ENCODE data around the gene NF1. TPM values are rescaled to one million over a fixed set of nuclear protein-coding genes. Genes with fewer than 3 reads are reported as not detected.

The NF1 gene
- total RNA-seq, 1 experiment from 2014 or later: 16.4 TPM

DNA sequence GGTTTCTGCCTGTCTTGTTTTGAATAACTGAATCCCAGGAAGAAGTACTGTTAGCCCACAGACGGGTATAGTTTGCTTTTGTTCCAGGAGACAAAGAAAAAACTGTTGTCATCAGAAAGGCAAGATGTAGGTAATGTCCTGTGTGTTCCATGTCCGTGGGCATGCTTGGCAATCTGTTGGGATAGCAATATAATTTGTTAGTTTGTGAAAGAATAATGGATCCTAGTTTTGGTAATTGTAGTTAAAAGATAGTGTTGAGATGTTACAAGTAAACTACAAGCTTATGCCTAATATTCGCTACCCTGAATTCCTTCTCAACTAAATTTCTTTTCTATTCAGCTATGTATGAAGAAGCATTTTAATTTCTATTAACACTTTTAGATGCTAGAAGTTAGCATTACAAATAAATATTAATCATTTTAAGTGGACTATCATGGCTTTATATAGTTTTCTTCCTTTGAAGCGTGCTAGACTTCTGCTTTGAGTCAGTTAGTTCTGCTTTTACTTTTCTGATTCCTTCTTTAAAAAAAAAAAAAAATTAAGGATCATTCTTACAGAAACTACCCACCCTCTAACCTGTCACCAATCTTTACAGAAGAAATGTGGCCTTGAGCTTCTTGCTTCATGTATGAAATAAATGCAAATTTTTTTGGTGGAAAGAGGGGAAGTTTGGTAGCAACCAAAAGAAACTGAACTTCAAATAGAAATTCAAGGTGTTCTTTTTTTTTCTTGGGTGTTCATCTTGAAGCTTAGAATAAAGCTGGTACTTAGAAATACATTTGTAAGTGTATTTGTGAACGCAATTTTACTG lies 224.3 kb downstream of the NF1 start:
- Histone ChIP-seq H3K27ac (ENCODE audit: low read length) (no peak overlapping the region), H3K4me1 (ENCODE audit: insufficient read depth, low read length) (peaks cover 26% of the 10 kb centered on the region), H3K36me3 (ENCODE audit: low read depth, low read length) (no peaks in the 10 kb centered on the region), H3K4me2 (ENCODE audit: low read length) (no peak overlapping the region), H3K4me3 (ENCODE audit: low read length) (no peak overlapping the region), H4K20me1 (ENCODE audit: low read length) (no peaks in the 10 kb centered on the region), H3K9ac (ENCODE audit: low read length) (no peak overlapping the region), H3K79me2 (ENCODE audit: low read length) (no peaks in the 10 kb centered on the region), H2AFZ (ENCODE audit: low read length) (no peak overlapping the region), H3K27me3 (ENCODE audit: low read length) (no peaks in the 10 kb centered on the region), H3F3A (ENCODE audit: low read length, unreplicated experiment) (no peaks in the 10 kb centered on the region), H3K9me2 (replicated peaks; ENCODE audit: low read length) (no peaks in the 10 kb centered on the region), H3K9me3 (ENCODE audit: low read length) (no peaks in the 10 kb centered on the region)
- BruUV-seq (replicated peaks): no TSS peak
- CTCF ChIA-PET: no interaction called here
- TF ChIP-seq EZH2phosphoT487 (IDR thresholded peaks at IDR 0.05; ENCODE audit: borderline replicate concordance, low read length): no peak
- no peak for TF ChIP-seq EZH2 (IDR thresholded peaks at IDR 0.05; ENCODE audit: low read length, unreplicated experiment)
- TF ChIP-seq, protein P1, sequence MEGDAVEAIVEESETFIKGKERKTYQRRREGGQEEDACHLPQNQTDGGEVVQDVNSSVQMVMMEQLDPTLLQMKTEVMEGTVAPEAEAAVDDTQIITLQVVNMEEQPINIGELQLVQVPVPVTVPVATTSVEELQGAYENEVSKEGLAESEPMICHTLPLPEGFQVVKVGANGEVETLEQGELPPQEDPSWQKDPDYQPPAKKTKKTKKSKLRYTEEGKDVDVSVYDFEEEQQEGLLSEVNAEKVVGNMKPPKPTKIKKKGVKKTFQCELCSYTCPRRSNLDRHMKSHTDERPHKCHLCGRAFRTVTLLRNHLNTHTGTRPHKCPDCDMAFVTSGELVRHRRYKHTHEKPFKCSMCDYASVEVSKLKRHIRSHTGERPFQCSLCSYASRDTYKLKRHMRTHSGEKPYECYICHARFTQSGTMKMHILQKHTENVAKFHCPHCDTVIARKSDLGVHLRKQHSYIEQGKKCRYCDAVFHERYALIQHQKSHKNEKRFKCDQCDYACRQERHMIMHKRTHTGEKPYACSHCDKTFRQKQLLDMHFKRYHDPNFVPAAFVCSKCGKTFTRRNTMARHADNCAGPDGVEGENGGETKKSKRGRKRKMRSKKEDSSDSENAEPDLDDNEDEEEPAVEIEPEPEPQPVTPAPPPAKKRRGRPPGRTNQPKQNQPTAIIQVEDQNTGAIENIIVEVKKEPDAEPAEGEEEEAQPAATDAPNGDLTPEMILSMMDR (conservative IDR thresholded peaks at IDR 0.05; ENCODE audit: low read depth, low read length): no peak
- ATAC-seq (no peak), DNase-seq (no peak)
- POLR2A ChIA-PET (ENCODE audit: unreplicated experiment): no interaction called here
- intact Hi-C loops (cut with micrococcal nuclease): loop anchor here (10.0 kb wide), 1 partner anchor 46 kb away; no protein-coding TSS in a partner anchor

DNA sequence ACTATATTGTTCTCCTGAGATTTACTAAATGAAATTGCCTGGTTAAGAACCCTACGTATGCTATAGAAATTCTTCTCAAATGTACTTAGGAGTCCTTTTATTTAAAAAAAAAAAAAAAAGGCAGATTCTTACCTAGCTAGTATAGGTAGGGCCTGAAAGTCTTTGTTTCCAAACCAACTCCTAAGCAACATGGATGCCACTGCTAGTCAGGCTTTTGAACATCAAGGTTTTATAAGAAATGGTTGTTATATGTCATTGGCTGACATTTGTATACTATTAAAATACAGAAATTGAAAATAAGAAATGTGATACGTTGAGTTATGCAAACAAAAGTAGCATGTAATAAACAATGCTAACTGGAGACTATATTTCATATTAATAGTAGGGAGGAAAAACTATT lies 225.5 kb downstream of the NF1 start:
- H3K79me2 ChIP-seq (ENCODE audit: low read length): no peaks in the 10 kb centered on the region
- ChIA-PET POLR2A (ENCODE audit: unreplicated experiment) (no interaction called here), CTCF (no interaction called here)

More for the DNA sequence above, 225.5 kb downstream of the NF1 start:
- no peaks in the 10 kb centered on the region for H3K9me2 ChIP-seq (replicated peaks; ENCODE audit: low read length)
- H3K9me3 ChIP-seq (ENCODE audit: low read length): no peaks in the 10 kb centered on the region
- BruUV-seq (replicated peaks): no TSS peak
- TF ChIP-seq EZH2 (IDR thresholded peaks at IDR 0.05; ENCODE audit: low read length, unreplicated experiment) (no peak), EZH2phosphoT487 (IDR thresholded peaks at IDR 0.05; ENCODE audit: borderline replicate concordance, low read length) (no peak)
- TF ChIP-seq, protein P1 (conservative IDR thresholded peaks at IDR 0.05; ENCODE audit: low read depth, low read length): no peak
- peaks cover 18% of the 10 kb centered on the region for H3K4me1 ChIP-seq (ENCODE audit: insufficient read depth, low read length)
- no peak overlapping the region for H3K4me3 ChIP-seq (ENCODE audit: low read length)
- no peaks in the 10 kb centered on the region for H3K36me3 ChIP-seq (ENCODE audit: low read depth, low read length)
- no peak overlapping the region for H3K27ac ChIP-seq (ENCODE audit: low read length)
- intact Hi-C loops (cut with micrococcal nuclease): loop anchor here (5.0 kb wide), 1 partner anchor 73 kb away; no protein-coding TSS in a partner anchor
- H4K20me1 ChIP-seq (ENCODE audit: low read length): no peaks in the 10 kb centered on the region
- DNase-seq (no peak), ATAC-seq (no peak)
- H2AFZ ChIP-seq (ENCODE audit: low read length): no peak overlapping the region
- H3K4me2 ChIP-seq (ENCODE audit: low read length): no peak overlapping the region
- H3K27me3 ChIP-seq (ENCODE audit: low read length): no peaks in the 10 kb centered on the region
- H3K9ac ChIP-seq (ENCODE audit: low read length): no peak overlapping the region
- no peaks in the 10 kb centered on the region for H3F3A ChIP-seq (ENCODE audit: low read length, unreplicated experiment)

All from PC-3 (cell line).